8988T (cell line): ENCODE measurements around the gene RIMS4.

Experiments used
- DNase-seq: peaks from one replicate; pipeline ENCODE4 v3.0.0; 2011

RIMS4 gene

DNA sequence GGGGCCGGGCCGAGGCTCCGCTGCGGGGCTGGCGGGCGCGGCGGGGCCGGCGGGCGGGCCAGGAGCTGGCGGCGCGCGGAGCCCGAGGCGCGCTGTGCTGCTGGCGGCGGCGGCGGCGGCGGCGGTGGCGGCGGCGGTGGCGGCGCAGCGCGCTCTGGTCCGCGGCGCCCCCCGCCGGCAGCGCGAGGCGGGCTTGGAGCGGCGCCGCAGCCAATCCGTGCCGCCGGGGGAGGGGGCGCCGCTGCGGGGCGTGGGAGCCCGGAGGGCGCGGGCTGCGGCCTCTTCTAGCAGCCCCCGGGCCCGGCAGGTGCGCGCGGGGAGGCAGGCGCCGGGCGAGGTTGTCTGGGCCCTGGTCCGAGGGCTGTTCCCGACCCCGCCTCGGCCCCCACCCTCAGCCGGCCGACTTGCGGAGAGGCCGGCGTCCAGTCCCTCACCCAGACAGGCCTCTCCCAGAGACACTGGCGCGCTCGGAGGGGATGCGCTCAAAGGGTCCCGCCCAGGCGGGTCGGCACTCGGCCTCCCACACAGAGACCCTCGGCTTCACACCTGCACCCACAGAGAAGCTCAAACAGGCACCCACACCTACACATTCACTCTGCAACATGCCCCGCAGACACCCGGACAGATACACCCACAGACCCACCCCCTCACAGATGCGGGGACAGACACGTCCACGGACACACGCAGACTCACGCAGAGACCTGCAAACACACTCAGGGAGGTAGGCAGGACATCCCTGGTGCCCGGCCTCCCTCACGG lies at the start of gene RIMS4:
Gene RIMS4 (minus strand): TSS at position 156 of the 759 bp plus-strand sequence. CDS start 275 bp downstream, outside the sequence.
- DNase-seq, result peak; percentile 52

DNA sequence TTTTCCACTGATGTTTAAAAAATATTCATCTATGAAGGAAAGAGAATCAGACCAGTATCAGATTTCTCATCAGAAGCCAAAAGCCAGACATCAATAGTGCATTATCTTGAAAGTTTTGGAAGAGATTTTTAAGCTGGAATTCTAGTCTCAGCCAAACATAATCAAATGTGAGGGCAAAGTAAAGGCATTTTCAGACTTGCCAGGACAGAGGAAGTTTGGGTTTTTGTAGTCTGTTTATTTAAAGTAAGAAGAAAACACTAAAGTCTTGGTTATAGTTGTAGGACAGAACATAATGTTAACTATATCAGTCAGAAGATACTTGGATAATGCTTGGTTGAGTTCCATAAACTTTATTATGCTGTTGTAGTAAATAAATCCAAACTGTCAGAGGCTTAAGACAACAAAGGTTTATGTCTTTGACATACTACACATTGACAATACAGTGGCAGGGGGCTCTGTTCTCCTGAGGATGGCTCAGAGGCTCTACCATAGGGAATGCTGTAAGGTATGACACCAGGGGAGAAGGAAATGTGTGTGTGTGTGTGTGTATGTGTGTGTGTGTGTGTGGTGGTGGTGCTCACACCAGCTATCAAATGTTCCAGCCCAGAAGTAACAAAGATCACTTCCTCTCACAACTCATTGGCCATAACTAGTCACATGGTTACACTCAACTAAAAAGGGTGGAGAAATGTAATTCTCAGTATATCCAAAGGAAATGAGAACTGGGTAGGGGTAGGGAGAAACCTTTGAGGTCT lies 48.4 kb upstream of the RIMS4 start:
- no peak for DNase-seq

DNA sequence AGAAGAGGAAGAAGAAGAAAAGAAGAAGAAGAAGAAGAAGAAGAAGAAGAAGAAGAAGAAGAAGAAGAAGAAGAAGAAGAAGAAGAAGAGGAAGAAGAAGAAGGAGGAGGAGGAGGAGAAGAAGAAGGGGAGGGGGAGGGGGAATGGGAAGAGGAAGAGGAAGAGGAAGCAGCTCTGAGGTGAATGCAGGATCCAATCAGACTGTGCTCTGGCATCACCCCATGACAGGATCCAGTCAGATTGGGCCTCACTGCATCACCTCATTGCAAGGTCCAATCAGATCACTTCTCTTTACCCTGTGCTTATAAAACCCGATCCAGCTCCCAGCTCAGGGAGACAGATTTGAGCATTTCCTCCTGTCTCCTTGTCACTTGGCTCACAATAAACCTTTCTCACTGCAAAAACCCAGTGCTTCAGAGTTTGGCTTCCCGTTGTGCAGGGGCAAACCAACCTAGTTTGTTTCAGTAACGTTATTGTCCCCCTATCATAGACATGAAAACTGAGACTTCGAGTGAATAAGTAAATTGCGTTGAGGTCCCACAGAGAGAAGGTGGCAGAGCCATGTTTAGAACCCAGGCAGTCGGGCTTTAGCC lies 46.6 kb upstream of the RIMS4 start:
- DNase-seq, result no peak

DNA sequence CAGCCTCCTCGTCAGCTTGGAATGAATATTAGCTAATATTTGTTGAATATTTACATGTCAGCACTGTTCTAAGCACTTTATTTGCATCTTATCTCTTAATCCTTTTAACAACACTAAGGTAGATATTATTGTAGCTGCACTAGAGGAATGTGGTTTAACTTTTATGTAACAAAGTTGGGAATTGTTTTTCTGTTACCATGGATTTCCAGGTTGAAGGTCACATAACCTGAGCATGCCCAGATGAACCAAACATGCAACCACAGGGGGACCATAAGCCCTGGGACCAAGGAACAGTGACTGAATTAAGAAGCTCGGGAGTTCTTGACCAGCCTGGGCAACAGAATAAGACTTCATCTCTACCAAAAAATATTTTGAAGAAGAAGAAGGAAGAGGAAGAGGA lies 46.1 kb upstream of the RIMS4 start:
- DNase-seq, result no peak

DNA sequence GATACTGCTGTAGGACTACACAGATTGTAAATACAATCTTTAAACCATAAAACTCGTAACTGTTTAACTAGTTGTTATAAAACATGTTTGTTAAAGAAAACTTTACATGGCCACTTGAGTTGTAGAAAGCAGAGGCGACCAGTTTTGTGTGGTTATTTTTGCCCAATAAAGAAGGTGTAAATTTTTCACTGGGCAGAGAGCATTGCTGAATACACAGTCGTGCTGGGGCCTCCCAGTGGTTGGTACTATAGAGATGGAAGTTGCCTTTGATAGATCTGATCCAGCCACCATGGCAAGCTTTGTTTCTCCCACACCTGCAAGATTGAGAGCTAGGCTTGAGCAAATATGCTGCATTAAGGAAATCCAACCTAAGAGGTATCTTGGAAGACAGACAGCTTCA lies 41.2 kb upstream of the RIMS4 start:
- DNase-seq, result no peak

DNA sequence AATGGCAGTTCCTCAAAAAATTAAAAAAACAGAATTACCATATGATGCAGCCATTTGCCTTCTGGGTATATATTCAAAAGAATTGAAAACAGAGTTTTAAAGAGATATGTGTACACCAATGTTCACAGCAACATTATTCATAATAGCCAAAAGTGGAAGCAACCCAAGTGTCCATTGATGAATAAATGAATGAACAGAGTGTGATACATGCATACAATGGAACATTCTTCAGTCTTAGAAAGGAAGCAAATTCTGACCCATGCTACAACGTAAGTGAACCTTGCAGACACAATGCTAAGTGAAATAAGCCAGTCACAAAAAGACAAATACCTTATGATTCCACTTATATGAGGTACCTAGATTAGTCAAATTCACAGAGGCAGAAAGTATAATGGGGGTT lies 40.5 kb upstream of the RIMS4 start:
- no peak for DNase-seq

DNA sequence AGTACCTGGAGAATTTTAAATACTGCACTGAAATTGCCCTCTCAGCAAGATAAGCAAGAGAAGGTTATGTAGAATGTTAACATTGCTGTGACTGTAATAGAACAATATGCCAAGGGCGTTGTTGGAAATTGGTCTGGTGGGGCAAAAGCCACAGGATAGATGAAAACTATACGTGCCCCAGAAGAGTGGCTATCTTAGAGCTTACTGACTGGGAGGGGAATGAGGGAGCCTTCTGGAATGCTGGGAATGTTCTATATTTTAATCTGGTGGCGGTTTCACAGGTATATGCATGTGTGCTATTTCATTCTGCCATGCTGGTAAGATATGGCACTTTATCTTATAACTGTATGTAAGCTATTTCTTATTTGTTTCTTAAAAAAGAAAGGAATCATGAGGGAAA lies 39.9 kb upstream of the RIMS4 start:
- DNase-seq, result no peak

DNA sequence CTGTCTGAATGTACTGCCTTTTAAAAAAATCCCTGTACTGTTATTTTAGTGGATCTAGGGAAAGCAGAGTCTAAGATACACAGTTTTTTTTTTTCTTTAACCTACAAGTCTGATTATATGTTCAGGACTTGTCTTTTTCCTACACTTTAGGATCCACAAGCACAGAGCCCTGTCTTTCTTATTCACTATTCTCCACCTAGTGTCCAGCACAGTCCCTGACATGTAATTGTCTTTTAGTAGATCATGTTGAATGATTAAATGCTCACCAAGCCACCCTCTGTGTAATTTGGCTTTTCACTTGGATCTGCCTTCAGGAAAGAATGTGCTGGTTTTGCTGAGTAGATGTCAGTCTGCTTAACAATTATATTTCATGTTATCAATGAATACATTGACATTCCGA lies 39.4 kb upstream of the RIMS4 start:
- no peak for DNase-seq

DNA sequence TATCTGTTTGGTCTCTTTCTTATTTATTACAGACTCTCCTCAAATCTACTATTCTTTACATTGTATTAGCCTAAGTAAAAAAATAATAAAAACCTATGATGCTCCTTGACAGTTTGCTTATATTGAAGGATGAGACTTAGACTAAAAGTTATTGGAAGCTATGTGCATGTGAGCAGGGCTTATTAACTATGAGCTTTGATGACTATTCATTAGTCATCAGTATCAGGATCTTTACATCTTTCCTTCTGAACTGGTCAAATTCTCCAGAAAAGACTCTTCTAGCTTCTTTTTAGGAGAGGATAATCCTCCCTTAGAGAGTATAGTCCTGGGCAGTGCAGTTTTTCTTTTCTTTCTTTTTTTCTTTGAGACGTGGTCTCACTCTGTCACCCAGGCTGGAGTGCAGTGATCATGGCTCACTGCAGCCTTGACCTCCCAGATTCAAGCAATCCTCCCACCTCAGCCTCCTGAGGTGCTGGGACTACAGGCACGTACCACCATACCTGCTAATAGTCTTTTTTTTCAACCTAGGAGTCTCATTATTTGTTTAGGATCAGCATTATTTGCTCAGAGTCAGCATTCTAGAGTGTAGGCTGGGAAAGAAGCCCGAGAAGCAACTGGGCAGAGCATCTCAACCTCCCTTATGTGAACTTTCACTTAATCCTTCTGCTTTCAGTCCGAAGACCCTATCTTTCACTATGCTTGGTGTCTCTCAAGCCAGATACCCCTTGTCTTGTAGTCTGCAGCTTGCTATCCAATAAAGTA lies 38.1 kb upstream of the RIMS4 start:
- no peak for DNase-seq

DNA sequence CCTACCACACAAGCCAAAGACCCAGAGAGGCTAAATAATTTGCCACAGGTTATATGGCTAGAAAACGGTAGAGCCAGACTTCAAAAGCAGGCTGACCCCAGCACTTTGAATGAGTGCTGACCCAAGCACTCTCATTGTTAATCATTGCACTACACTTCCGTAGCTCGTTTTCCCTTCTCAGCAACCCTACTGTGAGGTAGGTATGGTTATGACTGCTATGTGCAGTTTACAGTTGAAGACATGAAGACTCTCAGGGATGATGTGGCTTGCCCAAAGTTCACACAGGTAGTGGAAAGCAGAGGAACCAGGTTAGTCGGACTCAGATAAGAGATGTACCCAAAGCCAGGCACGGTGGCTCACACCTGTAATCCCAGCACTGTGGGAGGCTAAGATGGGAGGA lies 33.5 kb upstream of the RIMS4 start:
- DNase-seq, result no peak

DNA sequence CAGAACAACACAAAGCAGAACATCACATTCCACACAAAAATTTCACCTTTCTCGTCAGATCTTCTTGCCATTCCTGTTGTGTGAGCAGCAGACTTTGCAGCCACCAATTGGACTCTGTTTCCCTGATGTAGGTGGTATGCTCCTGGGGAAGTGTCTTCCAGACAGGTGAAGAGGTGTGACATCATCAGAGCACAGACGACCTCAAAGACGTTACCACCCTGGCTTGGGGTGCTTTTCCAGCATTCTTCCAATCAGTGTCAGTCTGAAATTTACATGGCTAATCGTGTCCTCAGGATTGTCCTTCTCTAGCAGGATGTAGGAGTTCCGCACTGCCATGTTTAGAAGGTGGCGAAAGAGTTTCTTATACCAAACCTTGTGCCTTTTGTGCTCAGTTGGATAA lies 31.6 kb upstream of the RIMS4 start:
- DNase-seq, result no peak

DNA sequence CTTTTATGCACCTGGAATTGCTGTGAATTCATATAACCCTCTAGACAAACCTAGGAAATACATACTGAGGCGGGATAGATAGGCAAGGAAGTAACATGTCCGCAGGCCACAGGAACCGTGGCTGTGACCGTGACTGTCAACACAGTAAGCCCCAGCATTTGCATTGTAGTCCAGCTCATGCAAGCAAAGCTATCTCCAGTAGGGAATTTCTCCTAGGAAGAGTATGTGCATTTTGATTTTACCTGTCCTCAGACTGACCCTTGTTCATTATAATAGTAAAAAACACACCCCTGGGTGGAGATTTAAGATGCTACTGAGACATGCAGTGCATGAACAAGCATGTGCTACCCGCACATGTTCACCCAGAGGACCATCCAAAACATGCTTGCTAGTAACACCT lies 30.5 kb upstream of the RIMS4 start:
- no peak for DNase-seq

DNA sequence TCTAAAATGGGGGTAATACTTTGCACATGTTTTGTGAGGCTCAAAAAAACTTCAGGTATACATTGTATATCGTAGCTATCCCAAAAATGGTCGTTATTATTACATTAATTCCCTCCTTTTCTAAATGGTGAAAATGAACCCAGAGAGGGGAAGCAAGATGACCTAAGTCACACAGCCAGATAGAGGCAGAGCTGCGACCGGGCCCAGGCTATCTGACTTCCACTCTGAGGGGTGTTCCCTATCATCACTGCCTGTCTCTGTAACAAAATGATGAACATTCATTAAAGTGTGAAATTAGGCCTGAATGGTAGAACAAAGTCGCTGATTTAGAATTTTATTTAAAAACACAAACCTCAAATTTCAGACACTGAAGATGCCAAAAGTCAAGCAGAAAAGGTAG lies 29.1 kb upstream of the RIMS4 start:
- no peak for DNase-seq

DNA sequence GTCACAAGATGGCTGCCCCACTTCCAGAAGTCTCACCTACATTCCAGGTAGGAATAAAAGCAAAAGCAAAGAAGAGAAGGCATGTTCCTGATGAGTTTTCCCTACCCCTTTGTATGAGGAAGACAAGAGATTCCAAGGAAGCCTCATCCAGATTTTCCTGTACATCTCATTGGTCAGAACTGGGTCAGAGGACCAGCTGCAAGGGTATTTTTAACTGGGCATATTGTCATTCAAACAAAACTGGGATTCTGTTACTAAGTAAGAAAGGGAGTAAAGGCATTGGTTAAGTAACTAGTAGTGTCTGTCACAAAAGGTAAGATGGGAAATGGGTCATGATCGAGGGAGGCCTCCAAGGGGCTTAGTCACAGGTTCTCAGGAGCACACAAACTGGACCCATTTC lies 28.2 kb upstream of the RIMS4 start:
- no peak for DNase-seq

DNA sequence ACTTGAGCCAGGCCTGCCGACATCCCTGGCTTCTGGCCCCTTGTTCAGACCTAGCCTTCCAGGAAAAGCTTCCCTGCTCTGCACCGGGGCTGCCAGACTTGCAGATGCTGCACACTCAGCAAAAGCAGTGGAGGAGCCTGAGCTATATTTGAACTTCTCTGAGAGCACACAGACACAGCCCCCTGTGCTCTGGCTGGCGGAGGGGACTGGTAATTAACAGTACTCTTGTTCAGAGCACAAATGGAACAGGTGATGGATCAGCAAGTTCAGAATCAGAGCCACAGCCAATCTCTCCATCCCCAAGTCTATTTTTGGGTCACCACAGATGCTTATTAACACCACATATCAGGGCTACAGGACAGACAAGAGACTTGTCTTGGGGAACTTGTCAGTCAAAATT lies 27.6 kb upstream of the RIMS4 start:
- DNase-seq, result no peak

DNA sequence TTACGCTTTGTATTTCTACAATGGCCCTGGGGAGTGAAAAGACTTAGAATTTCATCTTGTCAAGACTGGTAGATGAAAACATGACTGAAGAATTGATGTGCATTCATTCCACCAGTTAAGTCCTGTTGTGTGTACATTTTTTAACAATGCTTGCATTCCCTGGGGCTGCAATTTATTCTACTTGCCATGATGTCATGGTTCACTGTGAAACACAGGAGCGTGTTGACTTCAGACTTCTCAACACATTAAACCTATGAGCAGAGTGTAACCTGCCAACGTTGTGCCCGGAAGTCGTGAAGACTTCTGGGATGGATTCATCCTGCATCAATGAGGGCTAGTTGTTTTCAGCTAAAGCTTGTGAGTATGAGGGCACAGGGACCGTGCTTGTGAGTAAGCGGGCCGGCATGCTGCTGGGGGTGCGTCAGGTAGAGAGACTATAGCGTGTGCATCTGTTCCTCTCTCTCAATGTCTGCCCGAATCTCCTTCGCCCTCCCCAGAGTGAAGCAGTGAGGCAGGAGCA lies 26.3 kb upstream of the RIMS4 start:
- no peak for DNase-seq

DNA sequence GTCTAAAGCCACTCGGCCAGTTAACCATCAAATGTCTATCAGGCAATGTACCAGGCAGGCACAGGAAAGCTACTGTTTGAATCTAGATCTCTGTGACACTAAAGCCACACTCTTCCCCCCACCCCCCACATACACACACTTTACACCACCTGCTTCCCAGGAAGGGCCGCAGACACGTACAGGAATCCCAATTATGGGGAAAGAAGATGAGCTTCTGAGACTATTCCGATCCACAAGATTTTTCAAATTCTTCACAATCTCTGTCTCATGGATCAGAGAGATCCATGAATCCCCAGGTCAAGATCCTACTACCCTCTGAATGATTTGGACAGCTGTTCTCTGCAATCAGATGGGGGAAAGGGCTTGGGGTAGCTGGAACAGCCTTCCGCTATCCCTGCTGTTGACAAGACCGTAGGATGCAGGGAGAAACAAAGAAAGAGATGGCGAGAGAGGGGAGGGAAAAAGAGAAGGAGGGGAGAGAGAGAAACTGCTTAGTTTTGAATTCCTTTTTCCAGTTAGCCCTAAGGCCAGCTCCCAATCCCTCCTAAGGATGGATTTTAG lies 25.4 kb upstream of the RIMS4 start:
- DNase-seq, result no peak

DNA sequence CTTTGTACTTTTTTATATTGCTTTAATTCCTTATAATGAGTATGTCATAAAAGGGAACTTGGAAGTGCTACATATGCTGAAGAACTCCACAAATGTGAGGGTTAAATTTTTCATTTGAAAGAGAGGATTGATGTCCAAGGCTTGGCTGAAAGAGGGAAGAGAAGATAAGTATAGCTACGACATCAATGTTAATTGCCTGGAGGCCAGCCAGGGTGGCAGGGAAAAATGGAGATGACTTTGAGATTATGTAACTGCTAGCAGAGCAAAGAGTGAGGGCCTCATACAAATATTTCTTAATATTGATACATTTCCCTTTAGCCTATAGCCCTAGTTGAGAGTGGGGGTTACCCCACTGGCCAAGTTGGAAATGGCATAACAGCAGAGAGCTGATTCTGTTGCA lies 24.8 kb upstream of the RIMS4 start:
- no peak for DNase-seq

DNA sequence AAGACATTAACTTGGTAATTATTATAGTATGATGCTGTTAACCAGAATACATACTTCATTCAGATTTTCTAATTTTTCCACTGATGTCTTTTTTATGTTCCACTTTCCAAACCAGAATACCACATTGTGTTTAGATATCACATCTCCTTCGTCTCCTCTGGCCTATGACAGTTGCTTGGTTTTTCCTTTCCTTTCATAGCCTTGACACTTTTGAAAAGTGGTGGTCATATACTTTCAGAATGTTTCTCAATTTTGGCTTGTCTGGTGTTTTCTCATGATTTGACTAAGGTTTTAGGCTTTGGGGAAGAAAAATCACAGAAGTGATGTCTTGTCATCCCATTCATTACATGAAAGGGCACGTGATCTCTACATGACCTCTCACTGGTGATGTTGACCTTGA lies 24.3 kb upstream of the RIMS4 start:
- DNase-seq, result no peak

DNA sequence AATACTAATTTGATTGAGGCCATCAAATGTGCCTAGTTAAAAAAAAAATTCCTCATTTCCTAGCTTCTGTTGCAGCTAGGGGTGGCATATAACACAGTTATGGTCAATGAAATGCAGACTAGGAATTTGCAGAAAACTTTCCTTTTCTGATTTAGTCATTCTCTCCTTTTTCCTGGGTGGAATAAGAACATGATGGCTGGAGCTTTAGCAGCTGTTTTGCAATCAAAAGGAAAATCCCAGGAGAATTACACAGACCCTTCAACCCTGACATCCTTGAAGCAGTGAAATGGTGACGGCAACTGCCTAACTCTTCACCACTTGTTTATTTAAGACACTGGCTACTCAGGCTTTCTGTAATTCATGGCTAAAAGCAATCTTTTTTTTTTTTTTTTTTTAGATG lies 23.1 kb upstream of the RIMS4 start:
- DNase-seq, result no peak

DNA sequence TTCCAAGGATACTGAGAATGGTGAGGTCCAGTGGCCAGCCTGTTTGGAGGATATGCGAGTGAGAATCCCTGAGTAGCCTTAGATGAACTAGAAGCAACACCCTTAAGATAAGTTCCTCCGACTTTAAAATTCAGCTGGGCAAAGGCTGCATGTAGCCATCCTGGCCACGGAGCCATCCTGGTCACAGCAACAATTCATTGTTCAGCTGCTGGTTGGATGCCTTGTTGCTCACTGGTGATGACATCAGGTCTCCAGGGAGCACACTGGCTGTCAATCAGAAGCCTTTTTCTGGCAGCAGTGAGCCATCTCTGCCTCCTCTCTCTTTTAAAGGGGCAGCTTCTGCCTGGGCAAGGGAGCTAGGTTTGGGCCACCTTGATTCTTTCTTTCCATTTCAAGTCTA lies 22.4 kb upstream of the RIMS4 start:
- no peak for DNase-seq

DNA sequence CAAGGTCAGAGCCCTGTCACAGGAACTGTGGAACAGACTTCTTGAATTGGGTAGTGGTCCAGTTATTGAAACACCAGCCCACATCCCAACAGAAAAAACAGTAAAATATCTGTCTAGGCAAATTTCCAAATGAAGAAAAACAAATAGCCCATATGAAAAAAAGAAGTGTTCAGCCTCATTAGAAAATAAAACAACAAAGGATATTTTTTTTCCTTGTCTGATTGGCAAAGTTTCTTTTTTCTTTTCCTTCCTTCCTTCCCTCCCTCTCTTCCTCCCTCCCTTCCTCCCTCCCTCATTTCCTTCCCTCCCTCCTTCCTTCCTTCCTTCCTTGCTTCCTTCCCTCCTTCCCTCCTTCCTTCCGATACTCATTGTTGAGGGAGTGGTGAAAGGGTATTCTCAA lies 20.6 kb upstream of the RIMS4 start:
- no peak for DNase-seq

DNA sequence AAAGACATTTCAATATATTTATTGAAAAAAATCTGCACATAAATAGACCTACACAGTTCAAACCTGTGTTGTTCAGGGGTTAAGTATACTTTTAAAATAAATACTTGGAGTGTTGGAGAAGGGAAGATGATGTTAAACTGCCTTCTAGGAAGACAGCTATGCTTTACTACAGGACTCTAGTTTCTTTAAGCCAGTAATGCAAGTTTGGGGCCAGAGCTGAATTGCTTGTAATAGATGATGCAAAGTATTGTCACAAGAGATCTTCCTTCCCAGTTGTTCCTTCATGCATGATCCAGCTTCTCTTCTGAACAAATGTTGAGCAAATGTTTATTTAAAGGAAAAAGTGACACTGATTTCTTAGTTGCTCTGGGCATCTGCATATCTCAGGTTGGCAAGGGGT lies 20.2 kb upstream of the RIMS4 start:
- DNase-seq, result no peak
